ENCODE results near the gene USP46. TPM values are rescaled to one million over a fixed set of nuclear protein-coding genes. Genes with fewer than 3 reads are reported as not detected.

USP46 gene
- total RNA-seq, 1 donor from 2014 or later: 33.1 TPM

DNA sequence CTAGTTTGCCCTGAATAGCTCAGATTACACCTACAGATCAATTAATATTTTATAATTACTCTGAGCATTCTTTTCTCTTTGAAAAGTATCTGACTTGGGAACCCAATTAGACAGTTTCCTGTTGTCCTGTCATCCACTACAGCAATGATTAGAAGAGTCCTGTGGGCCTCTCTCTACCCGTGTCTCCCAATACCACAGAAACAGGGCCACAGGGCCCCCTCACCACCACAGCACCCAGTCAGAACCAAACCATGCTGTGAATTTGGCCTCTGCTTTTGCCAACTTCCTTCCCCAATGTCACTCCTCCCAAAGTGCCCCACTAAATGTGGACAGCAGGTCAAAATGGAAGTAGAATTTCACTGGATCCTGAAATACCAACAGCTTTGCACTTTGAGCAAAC, 10.3 kb downstream of the USP46 start:
- TF ChIP-seq, protein P1, sequence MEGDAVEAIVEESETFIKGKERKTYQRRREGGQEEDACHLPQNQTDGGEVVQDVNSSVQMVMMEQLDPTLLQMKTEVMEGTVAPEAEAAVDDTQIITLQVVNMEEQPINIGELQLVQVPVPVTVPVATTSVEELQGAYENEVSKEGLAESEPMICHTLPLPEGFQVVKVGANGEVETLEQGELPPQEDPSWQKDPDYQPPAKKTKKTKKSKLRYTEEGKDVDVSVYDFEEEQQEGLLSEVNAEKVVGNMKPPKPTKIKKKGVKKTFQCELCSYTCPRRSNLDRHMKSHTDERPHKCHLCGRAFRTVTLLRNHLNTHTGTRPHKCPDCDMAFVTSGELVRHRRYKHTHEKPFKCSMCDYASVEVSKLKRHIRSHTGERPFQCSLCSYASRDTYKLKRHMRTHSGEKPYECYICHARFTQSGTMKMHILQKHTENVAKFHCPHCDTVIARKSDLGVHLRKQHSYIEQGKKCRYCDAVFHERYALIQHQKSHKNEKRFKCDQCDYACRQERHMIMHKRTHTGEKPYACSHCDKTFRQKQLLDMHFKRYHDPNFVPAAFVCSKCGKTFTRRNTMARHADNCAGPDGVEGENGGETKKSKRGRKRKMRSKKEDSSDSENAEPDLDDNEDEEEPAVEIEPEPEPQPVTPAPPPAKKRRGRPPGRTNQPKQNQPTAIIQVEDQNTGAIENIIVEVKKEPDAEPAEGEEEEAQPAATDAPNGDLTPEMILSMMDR (IDR thresholded peaks at IDR 0.05; ENCODE audit: unreplicated experiment): no peak
- no peak overlapping the region for H3K4me3 Mint-ChIP-seq (ENCODE audit: low read depth)
- peaks cover 3% of the 10 kb centered on the region for H3K4me1 Mint-ChIP-seq (ENCODE audit: low read depth)
- DNase-seq (ENCODE audit: low spot score, unreplicated experiment): no peak
- H3K36me3 Mint-ChIP-seq (ENCODE audit: insufficient read depth): peaks cover 11% of the 10 kb centered on the region
- H3K9me3 Mint-ChIP-seq (ENCODE audit: low read depth): peaks cover 5% of the 10 kb centered on the region
- H3K27ac Mint-ChIP-seq: no peak overlapping the region
- no peaks in the 10 kb centered on the region for H3K27me3 Mint-ChIP-seq

DNA sequence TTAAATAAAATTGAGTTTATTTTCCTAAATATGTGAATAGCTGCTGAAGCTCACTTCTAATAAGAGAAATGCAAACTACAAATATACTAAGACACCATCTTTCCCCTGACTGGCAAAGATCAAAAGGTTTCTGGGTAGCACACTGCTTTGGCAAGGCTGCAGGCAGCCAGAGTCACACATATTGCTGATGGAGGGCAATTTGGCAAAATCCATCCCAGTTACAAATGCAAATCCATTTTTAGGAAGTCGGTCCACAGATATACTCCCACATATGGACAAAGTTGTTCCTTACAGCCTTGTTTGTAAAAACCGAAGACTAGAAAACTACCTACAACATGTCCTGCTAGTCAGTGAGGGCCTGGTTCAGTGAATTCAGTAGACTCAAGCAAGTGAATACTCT, 12.4 kb downstream of the USP46 start:
- Mint-ChIP-seq H3K4me3 (ENCODE audit: low read depth) (no peak overlapping the region), H3K4me1 (ENCODE audit: low read depth) (peaks cover 13% of the 10 kb centered on the region), H3K36me3 (ENCODE audit: insufficient read depth) (peaks cover 7% of the 10 kb centered on the region), H3K9me3 (ENCODE audit: low read depth) (peaks cover 5% of the 10 kb centered on the region), H3K27me3 (no peaks in the 10 kb centered on the region), H3K27ac (no peak overlapping the region)
- no peak for DNase-seq (ENCODE audit: low spot score, unreplicated experiment)
- TF ChIP-seq, protein P1 (IDR thresholded peaks at IDR 0.05; ENCODE audit: unreplicated experiment): no peak

DNA sequence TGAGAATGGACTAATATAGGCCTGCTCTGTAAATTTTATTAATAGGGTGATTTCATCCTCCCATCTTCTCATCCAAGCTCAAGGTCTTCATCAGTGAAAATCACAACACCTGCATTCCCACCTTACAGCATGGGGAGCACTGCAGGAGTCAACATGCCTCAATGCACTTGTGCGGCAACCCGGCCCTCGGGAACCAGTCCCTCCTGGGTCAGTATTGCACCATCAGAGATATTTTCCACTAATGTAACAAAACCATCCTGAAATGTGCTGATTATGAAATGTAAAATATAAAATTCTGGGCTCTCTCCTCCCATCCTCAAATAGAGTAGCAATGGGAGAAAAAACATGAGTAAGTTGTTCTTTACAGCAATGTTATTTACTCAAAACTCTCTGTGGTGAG, 13.0 kb downstream of the USP46 start:
- Mint-ChIP-seq H3K27me3 (no peaks in the 10 kb centered on the region), H3K4me1 (ENCODE audit: low read depth) (peaks cover 19% of the 10 kb centered on the region), H3K36me3 (ENCODE audit: insufficient read depth) (peaks cover 7% of the 10 kb centered on the region), H3K27ac (no peak overlapping the region), H3K4me3 (ENCODE audit: low read depth) (no peak overlapping the region), H3K9me3 (ENCODE audit: low read depth) (peaks cover 5% of the 10 kb centered on the region)
- no peak for DNase-seq (ENCODE audit: low spot score, unreplicated experiment)
- TF ChIP-seq, protein P1 (IDR thresholded peaks at IDR 0.05; ENCODE audit: unreplicated experiment): no peak

DNA sequence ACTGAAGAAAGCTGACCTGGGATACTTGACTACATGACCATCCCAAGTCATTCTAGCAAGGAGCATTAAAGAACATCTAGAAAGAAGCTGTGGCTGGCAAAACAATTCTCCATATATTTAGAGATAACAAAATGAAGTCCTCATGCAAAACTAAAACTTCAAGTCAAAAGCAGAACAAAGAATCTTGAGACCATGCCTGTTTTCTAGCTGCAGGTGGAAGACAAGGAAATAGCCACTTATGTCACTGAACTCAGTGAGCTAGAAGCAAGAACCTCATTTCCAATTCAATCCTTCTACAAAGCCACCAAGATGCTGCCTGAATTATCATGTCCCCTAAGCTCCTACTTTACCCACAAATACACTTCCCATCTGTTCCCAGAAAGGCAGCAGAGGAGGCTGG, 13.8 kb downstream of the USP46 start:
- Mint-ChIP-seq H3K4me3 (ENCODE audit: low read depth) (no peak overlapping the region), H3K4me1 (ENCODE audit: low read depth) (peaks cover 20% of the 10 kb centered on the region), H3K27ac (no peak overlapping the region), H3K27me3 (no peaks in the 10 kb centered on the region), H3K9me3 (ENCODE audit: low read depth) (peaks cover 5% of the 10 kb centered on the region), H3K36me3 (ENCODE audit: insufficient read depth) (peaks cover 6% of the 10 kb centered on the region)
- DNase-seq (ENCODE audit: low spot score, unreplicated experiment): no peak
- TF ChIP-seq, protein P1 (IDR thresholded peaks at IDR 0.05; ENCODE audit: unreplicated experiment): no peak

DNA sequence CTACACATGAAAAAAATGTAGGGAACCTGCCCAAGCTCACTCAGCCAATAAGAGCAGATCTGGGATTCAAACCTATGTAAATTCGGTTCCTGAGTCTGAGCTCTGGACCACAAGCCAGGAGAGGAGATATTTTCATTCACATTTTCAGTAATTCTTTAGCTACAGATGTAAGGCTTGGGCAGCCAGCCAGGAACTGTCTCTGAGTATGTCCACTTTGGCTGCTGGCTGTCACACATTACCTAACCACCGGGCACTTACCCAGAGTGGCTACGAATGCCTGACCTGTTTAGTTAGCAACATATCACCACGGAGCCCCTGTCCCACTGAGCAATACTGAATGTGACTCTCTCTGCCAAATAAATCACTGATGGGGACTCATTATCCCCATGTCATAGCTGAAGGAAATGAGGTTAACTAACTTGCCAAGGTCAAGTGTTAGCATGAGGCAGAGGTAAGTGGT, 15.3 kb downstream of the USP46 start:
- no peak overlapping the region for H3K4me3 Mint-ChIP-seq (ENCODE audit: low read depth)

More for the DNA sequence above, 15.3 kb downstream of the USP46 start:
- peaks cover 20% of the 10 kb centered on the region for H3K4me1 Mint-ChIP-seq (ENCODE audit: low read depth)
- no peak for DNase-seq (ENCODE audit: low spot score, unreplicated experiment)
- no peaks in the 10 kb centered on the region for H3K9me3 Mint-ChIP-seq (ENCODE audit: low read depth)
- H3K36me3 Mint-ChIP-seq (ENCODE audit: insufficient read depth): no peaks in the 10 kb centered on the region
- TF ChIP-seq, protein P1 (IDR thresholded peaks at IDR 0.05; ENCODE audit: unreplicated experiment): no peak
- no peaks in the 10 kb centered on the region for H3K27me3 Mint-ChIP-seq
- no peak overlapping the region for H3K27ac Mint-ChIP-seq
